A549 (cell line): Measurements from ENCODE around the gene ALDH3B2. TPM values are rescaled to one million over a fixed set of nuclear protein-coding genes. Genes with fewer than 3 reads are reported as not detected.

ENCODE experiments used
- polyA plus RNA-seq, 4 experiments: library from polyadenylated mRNA; depleted of rRNA in 3 of 4; stranded (reverse); fragments of >200 nt; fragmentation: RNase III in 1 of 4; extraction: RNeasy Plus Mini Kit Qiagen cat#74134 plus additional on column Dnase treatment in 1 of 4; gene quantifications; 2 replicates in 3 of 4; 3 replicates in 1 of 4; pipeline ENCODE4 v1.2.3, GENCODE V29; 2011 to 2017
- small RNA-seq, 6 experiments: library from RNA; depleted of rRNA; stranded (forward); fragments of <200 nt; gene quantifications; one replicate each; pipeline ENCODE3, GENCODE V24; 2012

ALDH3B2 gene
- polyA plus RNA-seq, 2 of the 4 experiments (the other 2 are of a cell fraction), result not detected

Small RNAs within 50 kb of the gene (small RNA-seq; reads per million reads assigned to genes)
- 0.04 to 10.7 (median 1.4) reads per million in 6 experiments for gene RPL37P2

Other genes starting within 250 kb of the ALDH3B2 start
- 34.6 and 40.9 TPM in 2 replicates for gene RPS6KB2, start 246.1 kb downstream of the ALDH3B2 start, polyA plus RNA-seq (2011; rRNA removed)
- 45.4 to 49.2 TPM (median 47.9 TPM) in 3 replicates for gene RPS6KB2, start 246.1 kb downstream of the ALDH3B2 start, polyA plus RNA-seq (2017; fragmentation: RNase III; extraction: RNeasy Plus Mini Kit Qiagen cat#74134 plus additional on column Dnase treatment)
- 0.19 and 0.34 TPM in 2 replicates for gene PTPRCAP, start 236.9 kb downstream of the ALDH3B2 start, polyA plus RNA-seq (2011; rRNA removed)
- gene PTPRCAP, start 236.9 kb downstream of the ALDH3B2 start, polyA plus RNA-seq (2017; fragmentation: RNase III; extraction: RNeasy Plus Mini Kit Qiagen cat#74134 plus additional on column Dnase treatment), result 0.25 to 0.56 TPM (median 0.36 TPM) in 3 replicates
- 34.6 and 38.0 TPM in 2 replicates for gene CORO1B, start 231.1 kb downstream of the ALDH3B2 start, polyA plus RNA-seq (2011; rRNA removed)
- gene CORO1B, start 231.1 kb downstream of the ALDH3B2 start, polyA plus RNA-seq (2017; fragmentation: RNase III; extraction: RNeasy Plus Mini Kit Qiagen cat#74134 plus additional on column Dnase treatment), result 37.9 to 46.0 TPM (median 44.2 TPM) in 3 replicates
- gene GPR152, start 221.9 kb downstream of the ALDH3B2 start, polyA plus RNA-seq (2011; rRNA removed), result not detected in 2 replicates
- gene GPR152, start 221.9 kb downstream of the ALDH3B2 start, polyA plus RNA-seq (2017; fragmentation: RNase III; extraction: RNeasy Plus Mini Kit Qiagen cat#74134 plus additional on column Dnase treatment), result not detected in 3 replicates
- gene CABP4, start 219.3 kb downstream of the ALDH3B2 start, polyA plus RNA-seq (2011; rRNA removed), result not detected in 2 replicates
- not detected in 3 replicates for gene CABP4, start 219.3 kb downstream of the ALDH3B2 start, polyA plus RNA-seq (2017; fragmentation: RNase III; extraction: RNeasy Plus Mini Kit Qiagen cat#74134 plus additional on column Dnase treatment)
- gene TMEM134, start 205.4 kb downstream of the ALDH3B2 start, polyA plus RNA-seq (2011; rRNA removed), result 18.1 and 18.8 TPM in 2 replicates
- gene TMEM134, start 205.4 kb downstream of the ALDH3B2 start, polyA plus RNA-seq (2017; fragmentation: RNase III; extraction: RNeasy Plus Mini Kit Qiagen cat#74134 plus additional on column Dnase treatment), result 18.0 to 20.6 TPM (median 18.9 TPM) in 3 replicates
- 50.8 and 56.3 TPM in 2 replicates for gene AIP, start 191.6 kb downstream of the ALDH3B2 start, polyA plus RNA-seq (2011; rRNA removed)
- gene AIP, start 191.6 kb downstream of the ALDH3B2 start, polyA plus RNA-seq (2017; fragmentation: RNase III; extraction: RNeasy Plus Mini Kit Qiagen cat#74134 plus additional on column Dnase treatment), result 57.1 to 74.1 TPM (median 68.8 TPM) in 3 replicates
- gene PITPNM1, start 169.3 kb downstream of the ALDH3B2 start, polyA plus RNA-seq (2011; rRNA removed), result 13.0 and 14.2 TPM in 2 replicates
- gene PITPNM1, start 169.3 kb downstream of the ALDH3B2 start, polyA plus RNA-seq (2017; fragmentation: RNase III; extraction: RNeasy Plus Mini Kit Qiagen cat#74134 plus additional on column Dnase treatment), result 32.6 to 42.0 TPM (median 36.4 TPM) in 3 replicates
- 36.6 and 38.7 TPM in 2 replicates for gene CDK2AP2, start 166.5 kb downstream of the ALDH3B2 start, polyA plus RNA-seq (2011; rRNA removed)
- gene CDK2AP2, start 166.5 kb downstream of the ALDH3B2 start, polyA plus RNA-seq (2017; fragmentation: RNase III; extraction: RNeasy Plus Mini Kit Qiagen cat#74134 plus additional on column Dnase treatment), result 47.8 to 53.1 TPM (median 51.3 TPM) in 3 replicates
- gene CABP2, start 151.2 kb downstream of the ALDH3B2 start, polyA plus RNA-seq (2011; rRNA removed), result not detected in 2 replicates
- gene CABP2, start 151.2 kb downstream of the ALDH3B2 start, polyA plus RNA-seq (2017; fragmentation: RNase III; extraction: RNeasy Plus Mini Kit Qiagen cat#74134 plus additional on column Dnase treatment), result not detected in 3 replicates
- 1,034 and 1,447 TPM in 2 replicates for gene GSTP1, start 90.8 kb downstream of the ALDH3B2 start, polyA plus RNA-seq (2011; rRNA removed)
- 971 to 1,024 TPM (median 991 TPM) in 3 replicates for gene GSTP1, start 90.8 kb downstream of the ALDH3B2 start, polyA plus RNA-seq (2017; fragmentation: RNase III; extraction: RNeasy Plus Mini Kit Qiagen cat#74134 plus additional on column Dnase treatment)
- gene NDUFV1, start 67.7 kb downstream of the ALDH3B2 start, polyA plus RNA-seq (2011; rRNA removed), result 78.8 and 95.1 TPM in 2 replicates
- gene NDUFV1, start 67.7 kb downstream of the ALDH3B2 start, polyA plus RNA-seq (2017; fragmentation: RNase III; extraction: RNeasy Plus Mini Kit Qiagen cat#74134 plus additional on column Dnase treatment), result 163 to 176 TPM (median 164 TPM) in 3 replicates
- 1.8 and 2.6 TPM in 2 replicates for gene NUDT8, start 44.7 kb downstream of the ALDH3B2 start, polyA plus RNA-seq (2011; rRNA removed)
- 5.4 to 7.8 TPM (median 5.6 TPM) in 3 replicates for gene NUDT8, start 44.7 kb downstream of the ALDH3B2 start, polyA plus RNA-seq (2017; fragmentation: RNase III; extraction: RNeasy Plus Mini Kit Qiagen cat#74134 plus additional on column Dnase treatment)
- not detected in 2 replicates for gene TBX10, start 34.9 kb downstream of the ALDH3B2 start, polyA plus RNA-seq (2011; rRNA removed)
- gene TBX10, start 34.9 kb downstream of the ALDH3B2 start, polyA plus RNA-seq (2017; fragmentation: RNase III; extraction: RNeasy Plus Mini Kit Qiagen cat#74134 plus additional on column Dnase treatment), result not detected in 3 replicates
- gene ACY3, start 23.9 kb downstream of the ALDH3B2 start, polyA plus RNA-seq (2011; rRNA removed), result 1.4 and 1.8 TPM in 2 replicates
- 0.62 to 1.1 TPM (median 1.0 TPM) in 3 replicates for gene ACY3, start 23.9 kb downstream of the ALDH3B2 start, polyA plus RNA-seq (2017; fragmentation: RNase III; extraction: RNeasy Plus Mini Kit Qiagen cat#74134 plus additional on column Dnase treatment)